Right ventricle myocardium inferior (tissue), 1 donor: ENCODE measurements around the gene VEGFD. TPM values are rescaled to one million over a fixed set of nuclear protein-coding genes. Genes with fewer than 3 reads are reported as not detected.

Experiments used
- ATAC-seq: fragments of 200-7000 bp; cut with Tn5 transposase; one replicate; pipeline ENCODE4 v1.9.1; 2020; ENCODE audit warnings: mild to moderate bottlenecking, moderate library complexity
- DNase-seq: peaks from one replicate; pipeline ENCODE4 v3.0.0; 2021; ENCODE audit errors: missing footprints
- intact Hi-C: fragments of 100-400 bp; cut with DNase I; formaldehyde crosslinking; loops from one replicate; pipeline ENCODE4 v1.11.0; 2022
- total RNA-seq: library from RNA; stranded (reverse); fragmentation: NEBNext Ultra II Directional; extraction: Animal tissue kit (Norgen Biotek cat#: 25700); gene quantifications from one replicate; pipeline ENCODE4 v1.2.1, GENCODE V29; 2021
- donor health status: DM: no; HTN: yes; CAD: no; lungs with severe emphysema.

VEGFD gene
- total RNA-seq, 1 donor from 2014 or later = 23.5 TPM

GRCh38 chrX:15376956-15377355 lies 7.3 kb downstream of the VEGFD start:
- no peak for ATAC-seq
- no peak for DNase-seq
- intact Hi-C loops = no loop called here

GRCh38 chrX:15373976-15374375 lies 10.2 kb downstream of the VEGFD start:
- intact Hi-C loops = no loop called here
- DNase-seq = no peak
- no peak for ATAC-seq

- DNase-seq (no peak), ATAC-seq (no peak)
- intact Hi-C loops = no loop called here
Measured at GRCh38 chrX:15366506-15367352, 17.5 kb downstream of the VEGFD start.

GRCh38 chrX:15359701-15360100 lies 24.5 kb downstream of the VEGFD start:
- DNase-seq (no peak), ATAC-seq (no peak)
- intact Hi-C loops = no loop called here

GRCh38 chrX:15358533-15358932 lies 25.7 kb downstream of the VEGFD start:
- intact Hi-C loops = no loop called here
- no peak for DNase-seq

GRCh38 chrX:15356444-15356843 lies 27.8 kb downstream of the VEGFD start:
- ATAC-seq (peak; percentile 62), DNase-seq (no peak)
- intact Hi-C loops = no loop called here

More at GRCh38 chrX:15358533-15358932, 25.7 kb downstream of the VEGFD start:
- ATAC-seq = no peak

GRCh38 chrX:15350329-15350996 lies 33.8 kb downstream of the VEGFD start:
- ATAC-seq = no peak

GRCh38 chrX:15349046-15349445 lies 35.2 kb downstream of the VEGFD start:
- peak; percentile 79 for ATAC-seq
- DNase-seq = no peak
- intact Hi-C loops = loop anchor here (2.0 to 10.0 kb wide), 2 partner anchors 120 to 216 kb away; no protein-coding TSS in a partner anchor

More at GRCh38 chrX:15350329-15350996, 33.8 kb downstream of the VEGFD start:
- intact Hi-C loops = no loop called here
- no peak for DNase-seq

- intact Hi-C loops = loop anchor here (10.0 kb wide), 1 partner anchor 219 kb away; no protein-coding TSS in a partner anchor
- no peak for ATAC-seq
- DNase-seq = no peak
Measured at GRCh38 chrX:15345976-15346375, 38.2 kb downstream of the VEGFD start.

- intact Hi-C loops = loop anchor here (10.0 kb wide), 1 partner anchor 221 kb away; no protein-coding TSS in a partner anchor
- DNase-seq = no peak
- ATAC-seq = no peak
Measured at GRCh38 chrX:15344106-15344505, 40.1 kb downstream of the VEGFD start.

- intact Hi-C loops = loop anchor here (10.0 kb wide), 1 partner anchor 222 kb away; no protein-coding TSS in a partner anchor
- ATAC-seq = no peak
Measured at GRCh38 chrX:15343075-15343476, 41.1 kb downstream of the VEGFD start.

GRCh38 chrX:15340867-15341266 lies 43.3 kb downstream of the VEGFD start:
- ATAC-seq = no peak
- DNase-seq = no peak
- intact Hi-C loops = loop anchor here (10.0 kb wide), 1 partner anchor 224 kb away; no protein-coding TSS in a partner anchor

More at GRCh38 chrX:15343075-15343476, 41.1 kb downstream of the VEGFD start:
- no peak for DNase-seq

GRCh38 chrX:15336023-15336413 lies 48.2 kb downstream of the VEGFD start:
- ATAC-seq (no peak), DNase-seq (no peak)
- intact Hi-C loops = loop anchor here (5.0 kb wide), 1 partner anchor 34 kb away; no protein-coding TSS in a partner anchor

- intact Hi-C loops = loop anchor here (5.0 kb wide), 1 partner anchor 33 kb away; no protein-coding TSS in a partner anchor
- peak; percentile 98 for DNase-seq
- peak; percentile 99 for ATAC-seq
Measured at GRCh38 chrX:15335135-15336022, 48.8 kb downstream of the VEGFD start, which contains the start of gene PIGA. PIGA (minus strand) TSS chrX:15335523; CDS start chrX:15331930, 3,593 bp downstream.

GRCh38 chrX:15334561-15334960 lies 49.7 kb downstream of the VEGFD start:
- ATAC-seq (no peak), DNase-seq (no peak)
- intact Hi-C loops = no loop called here

GRCh38 chrX:15328821-15329220 lies 55.4 kb downstream of the VEGFD start:
- ATAC-seq = no peak
- intact Hi-C loops = no loop called here
- no peak for DNase-seq

- DNase-seq = no peak
- no peak for ATAC-seq
- intact Hi-C loops = no loop called here
Measured at GRCh38 chrX:15328131-15328530, 56.1 kb downstream of the VEGFD start.

GRCh38 chrX:15322472-15322871 lies 61.7 kb downstream of the VEGFD start:
- intact Hi-C loops = no loop called here
- ATAC-seq = no peak

More at GRCh38 chrX:15322472-15322871, 61.7 kb downstream of the VEGFD start:
- no peak for DNase-seq
